GM18517 (cell line): ENCODE data around the gene EDEM2.
"Not testable (repeated sequence)": the region's sequence is repeated elsewhere in the genome, so short reads cannot be mapped to it uniquely, and the experiment has no call there.

Source experiments
- ATAC-seq: cut with Tn5 transposase; IDR thresholded peaks from one replicate; pipeline ENCODE4 v1.9.1; 2021; ENCODE audit warnings: mild to moderate bottlenecking, moderate library complexity; ENCODE audit not compliant: unreplicated experiment

The EDEM2 gene

GRCh38 chr20:35171753-35172433 lies 24.8 kb upstream of the EDEM2 start, which contains the start of gene PROCR:
PROCR (plus strand) TSS chr20:35172072; CDS start chr20:35172155, 83 bp downstream.
- no peak for ATAC-seq

- ATAC-seq, result no peak
These were observed 24.3 kb upstream of the EDEM2 start for GRCh38 chr20:35171438-35171752.

GRCh38 chr20:35168701-35169409 lies 21.7 kb upstream of the EDEM2 start:
- not testable (repeated sequence) for ATAC-seq

GRCh38 chr20:35167787-35168186 lies 20.7 kb upstream of the EDEM2 start:
- ATAC-seq, result no peak

- no peak for ATAC-seq
These were observed 19.2 kb upstream of the EDEM2 start for GRCh38 chr20:35166242-35166830.

- no peak for ATAC-seq
These were observed 18.4 kb upstream of the EDEM2 start for GRCh38 chr20:35165221-35166185.

GRCh38 chr20:35164531-35164930 lies 17.4 kb upstream of the EDEM2 start:
- ATAC-seq, result not testable (repeated sequence)

GRCh38 chr20:35160341-35160740 lies 13.2 kb upstream of the EDEM2 start:
- ATAC-seq, result not testable (repeated sequence)

GRCh38 chr20:35156978-35157377 lies 9.8 kb upstream of the EDEM2 start:
- no peak for ATAC-seq

GRCh38 chr20:35155936-35156335 lies 8.8 kb upstream of the EDEM2 start:
- no peak for ATAC-seq

- no peak for ATAC-seq
These were observed 4.6 kb upstream of the EDEM2 start for GRCh38 chr20:35151736-35152135.

- ATAC-seq, result no peak
These were observed 3.9 kb upstream of the EDEM2 start for GRCh38 chr20:35150846-35151579.

- peak; percentile 39 for ATAC-seq
These were observed 487 bp upstream of the EDEM2 start for GRCh38 chr20:35147575-35148071.

- no peak for ATAC-seq
These were observed 727 bp downstream of the EDEM2 start for GRCh38 chr20:35146299-35146919.

- ATAC-seq, result no peak
These were observed 2.0 kb downstream of the EDEM2 start for GRCh38 chr20:35145141-35145564.

GRCh38 chr20:35144694-35145093 lies 2.4 kb downstream of the EDEM2 start:
- ATAC-seq, result no peak

- ATAC-seq, result no peak
These were observed 11.1 kb downstream of the EDEM2 start for GRCh38 chr20:35135867-35136586.

- ATAC-seq, result no peak
These were observed 12.3 kb downstream of the EDEM2 start for GRCh38 chr20:35134880-35135279.

- ATAC-seq, result no peak
These were observed 12.7 kb downstream of the EDEM2 start for GRCh38 chr20:35134472-35134871.
